ENCODE measurements around the gene TCF7L2.

DNA sequence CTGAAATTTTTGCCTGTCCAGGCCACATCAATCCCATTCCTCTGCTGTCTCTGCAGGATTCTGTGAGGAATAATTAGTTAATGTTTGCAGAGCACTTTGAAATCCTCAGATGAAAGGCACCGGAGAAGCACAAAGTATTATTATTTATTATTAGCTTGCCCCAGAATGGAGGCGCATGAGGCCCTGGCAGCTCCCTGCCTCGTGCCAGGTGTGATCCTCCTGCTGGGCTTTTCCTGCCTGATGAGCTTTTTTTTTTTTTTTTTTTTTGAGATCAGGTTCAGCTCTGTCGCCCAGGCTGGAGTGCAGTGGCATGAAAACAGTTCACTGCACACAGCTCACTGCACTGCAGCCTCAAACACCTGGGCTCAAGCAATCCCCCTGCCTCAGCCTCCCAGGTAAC, 65.2 kb downstream of the TCF7L2 start:
- TF ChIP-seq CSDC2 (CRISPR knock-in tag; IDR thresholded peaks at IDR 0.05): no peak
- no peak for TF ChIP-seq SNAI2 (CRISPR knock-in tag; IDR thresholded peaks at IDR 0.05)
- no peak for TF ChIP-seq ZFP30 (CRISPR knock-in tag; IDR thresholded peaks at IDR 0.05)
- TF ChIP-seq PPARA (CRISPR knock-in tag; IDR thresholded peaks at IDR 0.05; ENCODE audit: borderline replicate concordance): no peak
- TF ChIP-seq, protein P1, sequence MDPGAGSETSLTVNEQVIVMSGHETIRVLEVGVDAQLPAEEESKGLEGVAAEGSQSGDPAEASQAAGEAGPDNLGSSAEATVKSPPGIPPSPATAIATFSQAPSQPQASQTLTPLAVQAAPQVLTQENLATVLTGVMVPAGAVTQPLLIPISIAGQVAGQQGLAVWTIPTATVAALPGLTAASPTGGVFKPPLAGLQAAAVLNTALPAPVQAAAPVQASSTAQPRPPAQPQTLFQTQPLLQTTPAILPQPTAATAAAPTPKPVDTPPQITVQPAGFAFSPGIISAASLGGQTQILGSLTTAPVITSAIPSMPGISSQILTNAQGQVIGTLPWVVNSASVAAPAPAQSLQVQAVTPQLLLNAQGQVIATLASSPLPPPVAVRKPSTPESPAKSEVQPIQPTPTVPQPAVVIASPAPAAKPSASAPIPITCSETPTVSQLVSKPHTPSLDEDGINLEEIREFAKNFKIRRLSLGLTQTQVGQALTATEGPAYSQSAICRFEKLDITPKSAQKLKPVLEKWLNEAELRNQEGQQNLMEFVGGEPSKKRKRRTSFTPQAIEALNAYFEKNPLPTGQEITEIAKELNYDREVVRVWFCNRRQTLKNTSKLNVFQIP (CRISPR knock-in tag; IDR thresholded peaks at IDR 0.05; ENCODE audit: borderline replicate concordance, low read depth): no peak
- TF ChIP-seq ZFP3 (CRISPR knock-in tag; IDR thresholded peaks at IDR 0.05): no peak
- TF ChIP-seq, protein P2, sequence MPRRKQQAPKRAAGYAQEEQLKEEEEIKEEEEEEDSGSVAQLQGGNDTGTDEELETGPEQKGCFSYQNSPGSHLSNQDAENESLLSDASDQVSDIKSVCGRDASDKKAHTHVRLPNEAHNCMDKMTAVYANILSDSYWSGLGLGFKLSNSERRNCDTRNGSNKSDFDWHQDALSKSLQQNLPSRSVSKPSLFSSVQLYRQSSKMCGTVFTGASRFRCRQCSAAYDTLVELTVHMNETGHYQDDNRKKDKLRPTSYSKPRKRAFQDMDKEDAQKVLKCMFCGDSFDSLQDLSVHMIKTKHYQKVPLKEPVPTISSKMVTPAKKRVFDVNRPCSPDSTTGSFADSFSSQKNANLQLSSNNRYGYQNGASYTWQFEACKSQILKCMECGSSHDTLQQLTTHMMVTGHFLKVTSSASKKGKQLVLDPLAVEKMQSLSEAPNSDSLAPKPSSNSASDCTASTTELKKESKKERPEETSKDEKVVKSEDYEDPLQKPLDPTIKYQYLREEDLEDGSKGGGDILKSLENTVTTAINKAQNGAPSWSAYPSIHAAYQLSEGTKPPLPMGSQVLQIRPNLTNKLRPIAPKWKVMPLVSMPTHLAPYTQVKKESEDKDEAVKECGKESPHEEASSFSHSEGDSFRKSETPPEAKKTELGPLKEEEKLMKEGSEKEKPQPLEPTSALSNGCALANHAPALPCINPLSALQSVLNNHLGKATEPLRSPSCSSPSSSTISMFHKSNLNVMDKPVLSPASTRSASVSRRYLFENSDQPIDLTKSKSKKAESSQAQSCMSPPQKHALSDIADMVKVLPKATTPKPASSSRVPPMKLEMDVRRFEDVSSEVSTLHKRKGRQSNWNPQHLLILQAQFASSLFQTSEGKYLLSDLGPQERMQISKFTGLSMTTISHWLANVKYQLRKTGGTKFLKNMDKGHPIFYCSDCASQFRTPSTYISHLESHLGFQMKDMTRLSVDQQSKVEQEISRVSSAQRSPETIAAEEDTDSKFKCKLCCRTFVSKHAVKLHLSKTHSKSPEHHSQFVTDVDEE (CRISPR knock-in tag; IDR thresholded peaks at IDR 0.05): no peak
- TF ChIP-seq TOX (CRISPR knock-in tag; IDR thresholded peaks at IDR 0.05; ENCODE audit: borderline replicate concordance): no peak

Measured in SK-N-SH treated with all-trans-retinoic acid at 6 μM for 48 hours (cell line).